HEK293 (cell line): ENCODE data around the gene ENHO.

Source experiments
- CTCF ChIA-PET: fragments of 350-600 bp; formaldehyde crosslinking; extraction: SDS; loops from one replicate; lab custom pipeline; 2021; ENCODE audit warnings: antibody characterized with exemption; lab: Yijun Ruan, JAX
- POLR2A ChIA-PET: fragments of 300-600 bp; formaldehyde crosslinking; extraction: SDS; loops from one replicate; lab custom pipeline; 2020; ENCODE audit warnings: antibody characterized with exemption, inconsistent platforms; lab: Yijun Ruan, JAX
- H3K27ac ChIP-seq: fragments of 200-500 bp; sonication (Bioruptor generic); 2 replicates; pipeline ENCODE4 v1.5.1; 2014; ENCODE audit warnings: low read depth, low read length, control low read depth, inconsistent platforms; ENCODE audit errors: extremely low read depth
- H3K36me3 ChIP-seq, 2 experiments: fragments of 200-500 bp in 1 of 2; sonication (Bioruptor generic) in 1 of 2; 1 replicate in 1 of 2; 2 replicates in 1 of 2; pipeline ENCODE4 v1.5.1; 2014 to 2017; ENCODE audit warnings: inconsistent platforms in 2 of 2, low read length in 2 of 2; ENCODE audit not compliant: control insufficient read depth in 2 of 2, insufficient read depth in 1 of 2
- H3K4me1 ChIP-seq: fragments of 200-500 bp; sonication (Bioruptor generic); 2 replicates; pipeline ENCODE4 v1.5.1; 2014; ENCODE audit warnings: mild to moderate bottlenecking, low read length, inconsistent platforms; ENCODE audit not compliant: control insufficient read depth, insufficient read depth
- H3K4me3 ChIP-seq: 2 replicates; pipeline ENCODE4 v1.5.1; 2011; ENCODE audit warnings: low read depth, mild to moderate bottlenecking, control low read depth, low read length, moderate library complexity
- H3K9me3 ChIP-seq: fragments of 200-500 bp; sonication (Bioruptor generic); 2 replicates; pipeline ENCODE4 v1.5.1; 2014; ENCODE audit warnings: low read depth, low read length, inconsistent platforms; ENCODE audit not compliant: control insufficient read depth, insufficient read depth
- EGR2 ChIP-seq: fragments of 450-650 bp; formaldehyde crosslinking; IDR thresholded peaks from 2 replicates; pipeline ENCODE4 v1.5.1; 2016; ENCODE audit warnings: low read depth, missing biosample characterization, missing genetic modification characterization
- FEZF1 ChIP-seq: fragments of 450-650 bp; formaldehyde crosslinking; IDR thresholded peaks from 2 replicates; pipeline ENCODE4 v1.5.1; 2016; ENCODE audit warnings: missing biosample characterization, missing genetic modification characterization
- KLF10 ChIP-seq: fragments of 450-650 bp; IDR thresholded peaks from 2 replicates; pipeline ENCODE4 v1.5.1; 2018; ENCODE audit warnings: missing biosample characterization, mild to moderate bottlenecking, missing genetic modification characterization
- KLF8 ChIP-seq: fragments of 450-650 bp; formaldehyde crosslinking; IDR thresholded peaks from 2 replicates; pipeline ENCODE4 v1.5.1; 2016; ENCODE audit warnings: missing biosample characterization, missing genetic modification characterization
- TSHZ1 ChIP-seq: fragments of 450-650 bp; formaldehyde crosslinking; IDR thresholded peaks from 2 replicates; pipeline ENCODE4 v1.5.1; 2016; ENCODE audit warnings: missing biosample characterization, missing genetic modification characterization, borderline replicate concordance
- WT1 ChIP-seq: fragments of 450-650 bp; formaldehyde crosslinking; IDR thresholded peaks from 2 replicates; pipeline ENCODE4 v1.5.1; 2016; ENCODE audit warnings: missing biosample characterization, missing genetic modification characterization
- YY1 ChIP-seq: fragments of 450-650 bp; formaldehyde crosslinking; IDR thresholded peaks from 2 replicates; pipeline ENCODE4 v1.5.1; 2018; ENCODE audit warnings: missing biosample characterization, missing genetic modification characterization
- ZBTB20 ChIP-seq: fragments of 450-650 bp; formaldehyde crosslinking; IDR thresholded peaks from 2 replicates; pipeline ENCODE4 v1.5.1; 2016; ENCODE audit warnings: missing biosample characterization, missing genetic modification characterization
- ZNF175 ChIP-seq: fragments of 450-650 bp; formaldehyde crosslinking; IDR thresholded peaks from 2 replicates; pipeline ENCODE4 v1.5.1; 2016; ENCODE audit warnings: missing biosample characterization, missing genetic modification characterization
- ZNF18 ChIP-seq: fragments of 450-650 bp; formaldehyde crosslinking; IDR thresholded peaks from 2 replicates; pipeline ENCODE4 v1.5.1; 2016; ENCODE audit warnings: missing biosample characterization, missing genetic modification characterization
- ZNF214 ChIP-seq: fragments of 450-650 bp; formaldehyde crosslinking; IDR thresholded peaks from 2 replicates; pipeline ENCODE4 v1.5.1; 2017; ENCODE audit warnings: missing biosample characterization, mild to moderate bottlenecking, missing genetic modification characterization, borderline replicate concordance
- ZNF248 ChIP-seq: fragments of 450-650 bp; formaldehyde crosslinking; IDR thresholded peaks from 2 replicates; pipeline ENCODE4 v1.5.1; 2017; ENCODE audit warnings: missing biosample characterization, missing genetic modification characterization
- ZNF366 ChIP-seq: fragments of 450-650 bp; formaldehyde crosslinking; conservative IDR thresholded peaks from 2 replicates; pipeline ENCODE4 v1.5.1; 2016; ENCODE audit warnings: missing biosample characterization, missing genetic modification characterization
- ZNF394 ChIP-seq: fragments of 450-650 bp; formaldehyde crosslinking; IDR thresholded peaks from 2 replicates; pipeline ENCODE4 v1.5.1; 2016; ENCODE audit warnings: missing biosample characterization, missing genetic modification characterization, mild to moderate bottlenecking, moderate library complexity, borderline replicate concordance
- ZNF513 ChIP-seq: fragments of 450-650 bp; IDR thresholded peaks from 2 replicates; pipeline ENCODE4 v1.5.1; 2018; ENCODE audit warnings: missing biosample characterization, missing genetic modification characterization
- ZNF518A ChIP-seq: fragments of 450-650 bp; formaldehyde crosslinking; conservative IDR thresholded peaks from 2 replicates; pipeline ENCODE4 v1.5.1; 2016; ENCODE audit warnings: low read depth, missing biosample characterization, missing genetic modification characterization
- ZNF792 ChIP-seq: fragments of 450-650 bp; formaldehyde crosslinking; IDR thresholded peaks from 2 replicates; pipeline ENCODE4 v1.5.1; 2016; ENCODE audit warnings: missing biosample characterization, missing genetic modification characterization
- ZNF837 ChIP-seq: fragments of 450-650 bp; formaldehyde crosslinking; IDR thresholded peaks from 2 replicates; pipeline ENCODE4 v1.5.1; 2016; ENCODE audit warnings: missing biosample characterization, missing genetic modification characterization
- ZSCAN5A ChIP-seq: fragments of 450-650 bp; formaldehyde crosslinking; IDR thresholded peaks from 2 replicates; pipeline ENCODE4 v1.5.1; 2016; ENCODE audit warnings: missing biosample characterization, missing genetic modification characterization
- TF ChIP-seq, protein P1 (sequence below): fragments of 450-650 bp; formaldehyde crosslinking; IDR thresholded peaks from 2 replicates; pipeline ENCODE4 v1.5.1; 2016; ENCODE audit warnings: missing biosample characterization, missing genetic modification characterization

ENHO gene

DNA sequence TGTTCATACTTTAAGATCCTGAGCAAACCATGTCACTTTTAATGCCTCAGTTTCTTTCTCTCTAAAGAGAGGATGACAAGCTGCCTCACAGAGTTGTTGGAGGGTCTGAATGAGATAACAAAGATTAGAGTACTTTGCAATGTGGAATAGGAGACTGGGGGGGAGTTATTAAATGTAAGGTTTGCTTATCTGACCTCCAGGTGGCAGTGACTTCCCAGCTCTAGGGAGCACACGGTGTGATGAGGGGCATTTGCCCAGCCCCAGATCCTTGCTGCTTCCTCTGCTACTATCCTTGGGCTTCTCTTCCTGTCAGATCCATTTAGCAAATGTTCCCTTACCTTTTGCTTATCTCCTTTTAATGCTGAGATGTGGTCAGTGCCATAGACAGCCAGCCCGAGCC lies 30.7 kb downstream of the ENHO start:
- TF ChIP-seq ZBTB20 (tag by site-specific recombination) (no peak), ZNF248 (no peak), FEZF1 (tag by site-specific recombination) (no peak), ZNF18 (tag by site-specific recombination) (no peak), WT1 (tag by site-specific recombination) (no peak), ZNF394 (tag by site-specific recombination) (no peak), ZNF366 (no peak), ZNF513 (tag by site-specific recombination) (no peak), YY1 (tag by site-specific recombination) (no peak), TSHZ1 (tag by site-specific recombination) (no peak), KLF10 (no peak), ZNF837 (tag by site-specific recombination) (no peak), KLF8 (tag by site-specific recombination) (no peak), ZNF214 (tag by site-specific recombination) (no peak), ZNF792 (tag by site-specific recombination) (no peak), EGR2 (tag by site-specific recombination) (no peak)
- TF ChIP-seq, protein P1, sequence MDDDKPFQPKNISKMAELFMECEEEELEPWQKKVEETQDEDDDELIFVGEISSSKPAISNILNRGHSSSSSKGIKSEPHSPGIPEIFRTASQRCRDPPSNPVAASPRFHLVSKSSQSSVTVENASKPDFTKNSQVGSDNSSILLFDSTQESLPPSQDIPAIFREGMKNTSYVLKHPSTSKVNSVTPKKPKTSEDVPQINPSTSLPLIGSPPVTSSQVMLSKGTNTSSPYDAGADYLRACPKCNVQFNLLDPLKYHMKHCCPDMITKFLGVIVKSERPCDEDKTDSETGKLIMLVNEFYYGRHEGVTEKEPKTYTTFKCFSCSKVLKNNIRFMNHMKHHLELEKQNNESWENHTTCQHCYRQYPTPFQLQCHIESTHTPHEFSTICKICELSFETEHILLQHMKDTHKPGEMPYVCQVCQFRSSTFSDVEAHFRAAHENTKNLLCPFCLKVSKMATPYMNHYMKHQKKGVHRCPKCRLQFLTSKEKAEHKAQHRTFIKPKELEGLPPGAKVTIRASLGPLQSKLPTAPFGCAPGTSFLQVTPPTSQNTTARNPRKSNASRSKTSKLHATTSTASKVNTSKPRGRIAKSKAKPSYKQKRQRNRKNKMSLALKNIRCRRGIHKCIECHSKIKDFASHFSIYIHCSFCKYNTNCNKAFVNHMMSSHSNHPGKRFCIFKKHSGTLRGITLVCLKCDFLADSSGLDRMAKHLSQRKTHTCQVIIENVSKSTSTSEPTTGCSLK (tag by site-specific recombination): no peak
- POLR2A ChIA-PET: no interaction called here
- no peaks in the 10 kb centered on the region for H3K36me3 ChIP-seq
- CTCF ChIA-PET: interaction anchor here (0.7 to 2.7 kb wide), 7 partner anchors 10 to 103 kb away, joined by 3 to 18 read pairs (median 3); no protein-coding TSS in a partner anchor
- H3K9me3 ChIP-seq: no peaks in the 10 kb centered on the region
- no peak overlapping the region for H3K4me3 ChIP-seq
- H3K27ac ChIP-seq: no peak overlapping the region
- no peaks in the 10 kb centered on the region for H3K4me1 ChIP-seq

DNA sequence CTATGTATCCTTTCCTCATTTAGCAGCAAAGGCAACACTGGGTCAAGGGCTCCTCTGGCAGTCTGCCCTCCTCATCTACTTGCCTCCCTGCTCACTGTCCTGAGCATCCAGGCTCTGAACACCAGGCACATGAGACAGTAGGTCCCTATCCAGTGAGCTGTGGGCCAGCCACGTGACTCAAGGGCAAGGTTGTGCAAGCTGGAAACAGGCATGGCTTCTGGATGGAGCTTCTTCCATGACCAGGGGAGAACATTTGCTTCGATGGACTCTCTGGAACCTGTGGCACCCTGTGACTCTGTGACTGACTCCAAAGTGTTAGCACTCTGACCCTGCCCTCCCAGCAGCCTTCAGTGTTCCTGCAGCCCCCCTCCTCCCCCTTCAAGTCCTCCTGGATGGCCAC lies 31.2 kb downstream of the ENHO start:
- ChIA-PET POLR2A (no interaction called here), CTCF (interaction anchor here (0.7 to 2.7 kb wide), 7 partner anchors 10 to 103 kb away, joined by 3 to 18 read pairs (median 3); no protein-coding TSS in a partner anchor)
- TF ChIP-seq ZSCAN5A (no peak), ZNF175 (tag by site-specific recombination) (no peak), ZNF518A (tag by site-specific recombination) (no peak)

More for the DNA sequence above, 31.2 kb downstream of the ENHO start:
- H3K27ac ChIP-seq: no peak overlapping the region
- no peaks in the 10 kb centered on the region for H3K9me3 ChIP-seq
- no peak overlapping the region for H3K4me3 ChIP-seq
- H3K36me3 ChIP-seq: no peaks in the 10 kb centered on the region
- no peaks in the 10 kb centered on the region for H3K4me1 ChIP-seq
